ENCODE data around the gene SLC39A12.

SLC39A12 gene

DNA sequence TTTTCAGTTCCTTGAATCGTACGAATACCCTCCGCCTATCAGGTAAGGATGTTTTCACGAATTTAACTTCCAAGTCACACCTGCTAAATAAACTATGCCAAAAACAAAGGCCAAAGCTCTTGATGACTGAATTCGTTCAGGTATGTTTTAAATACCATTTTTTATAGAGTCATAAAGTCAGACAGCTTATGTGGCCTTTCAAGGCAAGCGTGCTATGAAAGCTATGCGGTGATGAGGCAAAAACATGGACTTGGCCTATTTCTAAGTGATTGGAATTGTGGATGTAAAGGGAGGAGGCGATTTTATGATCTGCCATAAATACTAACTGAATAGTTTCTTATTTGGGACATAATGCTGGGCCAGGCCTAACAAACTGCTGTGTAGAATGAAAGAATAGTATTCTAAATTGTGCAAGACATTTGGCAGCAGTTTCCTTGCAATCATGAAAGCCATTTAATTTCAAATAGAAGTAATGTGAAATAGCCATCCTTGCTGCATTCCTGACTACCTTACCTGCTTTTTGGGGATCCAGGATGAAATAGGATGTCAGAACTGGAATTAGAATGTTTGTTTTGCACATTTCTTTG lies 14.0 kb downstream of the SLC39A12 start:
- DNase-seq, result no peak

DNA sequence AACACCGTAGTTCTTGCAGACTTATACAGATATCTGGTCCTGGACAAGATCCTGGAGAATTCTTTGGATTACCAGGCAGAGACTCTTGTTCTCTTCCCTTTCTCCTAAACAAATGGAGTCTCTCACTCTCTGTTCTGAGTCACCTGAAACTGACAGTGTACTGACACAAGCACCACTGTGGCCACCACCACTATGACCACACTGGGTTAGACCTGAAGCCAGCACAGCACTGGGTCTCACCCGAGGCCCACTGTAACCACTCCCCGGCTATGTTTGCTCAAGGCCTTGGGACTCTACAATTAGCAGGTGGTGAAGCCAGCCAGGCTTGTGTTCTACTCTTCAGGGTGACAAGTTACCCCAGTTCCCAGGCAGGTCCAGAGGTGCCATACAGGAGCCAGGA lies 22.8 kb downstream of the SLC39A12 start:
- DNase-seq, result no peak

DNA sequence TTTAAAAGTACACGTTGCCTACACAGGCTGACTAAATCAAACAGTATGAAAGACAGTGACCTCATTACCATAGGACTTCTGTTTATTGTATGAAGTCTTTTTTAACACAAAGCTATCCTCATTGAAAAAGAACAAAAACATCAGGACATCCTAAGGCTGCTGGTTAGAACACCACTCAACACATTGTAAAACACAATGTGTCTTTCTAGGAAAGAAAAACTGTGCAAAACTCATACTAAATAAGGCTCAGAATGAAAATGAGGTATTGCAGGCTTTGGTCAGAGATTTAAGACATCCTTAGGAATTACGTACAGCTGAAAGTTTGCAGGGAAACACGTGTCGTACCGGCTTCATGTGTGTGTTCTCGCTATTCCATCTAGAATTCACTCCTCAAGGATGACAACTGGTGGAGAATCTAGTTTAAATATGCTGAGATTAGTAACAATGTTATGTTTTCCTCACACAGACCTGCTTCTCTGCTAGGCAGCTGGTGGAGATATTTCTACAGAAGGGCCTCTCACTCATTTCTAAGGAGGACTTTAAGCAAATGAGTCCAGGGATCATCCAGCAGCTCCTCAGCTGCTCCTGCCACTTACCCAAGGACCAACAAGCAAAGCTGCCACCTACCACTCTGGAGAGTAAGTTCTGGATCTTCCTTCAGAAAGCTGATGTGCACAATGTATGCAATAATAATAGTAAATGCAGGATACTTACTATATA lies 29.3 kb downstream of the SLC39A12 start:
- DNase-seq, result no peak

DNA sequence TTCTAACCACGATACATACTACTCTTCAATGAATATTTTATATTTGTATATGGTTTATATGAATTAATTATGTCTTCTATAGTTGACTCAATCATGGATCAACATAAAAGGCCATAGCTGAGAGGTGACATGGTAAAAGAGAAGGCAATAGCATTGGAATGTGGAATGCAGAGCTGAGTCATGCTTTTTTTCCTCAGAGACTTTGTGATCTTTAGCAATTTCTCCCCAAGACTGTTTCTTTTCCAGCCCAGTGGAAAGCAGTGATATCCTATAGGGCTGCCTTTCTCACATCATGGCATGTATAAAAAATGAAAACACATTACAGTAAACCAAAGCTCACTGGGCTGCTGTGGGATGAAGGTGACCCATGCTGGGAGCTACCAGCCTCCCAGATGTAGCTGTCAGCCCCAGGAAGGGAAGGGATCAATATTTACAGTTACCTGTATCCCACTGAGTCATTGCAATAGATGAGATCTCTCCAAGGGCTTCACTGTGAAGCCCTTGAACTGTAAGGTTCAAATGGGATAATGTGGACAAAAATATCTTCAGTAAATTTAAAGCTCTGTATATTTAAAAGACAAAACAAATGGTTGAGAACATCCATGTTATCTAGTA lies 30.2 kb downstream of the SLC39A12 start:
- DNase-seq, result no peak

DNA sequence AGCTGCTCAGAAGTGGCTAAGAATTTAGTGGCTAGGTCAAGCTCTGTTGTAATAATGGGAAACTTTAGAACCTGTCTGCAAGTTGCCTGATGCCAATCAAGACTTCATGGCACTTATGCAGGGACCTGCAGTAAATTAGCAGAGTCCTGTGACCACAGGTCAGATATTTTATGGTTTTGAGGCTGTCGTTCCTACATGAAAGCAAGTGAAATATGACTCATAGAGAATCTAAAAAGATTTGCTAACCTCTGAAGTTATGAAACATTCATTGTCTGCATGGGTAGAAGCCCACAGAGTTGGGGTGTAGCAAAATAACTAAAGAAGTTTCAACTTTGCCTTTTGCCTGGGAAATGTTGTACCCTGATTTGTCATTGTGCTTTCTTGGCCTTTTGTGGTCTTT lies 32.3 kb downstream of the SLC39A12 start:
- no peak for DNase-seq

DNA sequence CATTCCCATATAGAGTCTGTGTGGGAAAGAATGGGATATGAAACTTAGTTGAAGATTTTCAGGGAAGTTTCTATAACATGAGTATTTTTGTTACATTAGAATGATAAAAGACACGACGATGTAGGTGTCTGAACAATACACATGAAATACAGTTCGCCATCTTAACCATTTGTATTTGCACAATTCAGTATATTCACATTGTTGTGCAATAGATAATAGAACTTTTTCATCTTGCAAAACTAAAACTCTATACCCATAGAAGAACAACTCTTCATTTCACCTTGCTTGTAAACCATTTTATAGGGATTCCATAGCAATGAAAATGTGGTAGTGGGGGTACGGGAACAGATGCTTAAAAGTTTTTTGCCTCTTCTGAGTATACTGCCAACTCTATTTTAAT lies 32.8 kb downstream of the SLC39A12 start:
- DNase-seq, result no peak

DNA sequence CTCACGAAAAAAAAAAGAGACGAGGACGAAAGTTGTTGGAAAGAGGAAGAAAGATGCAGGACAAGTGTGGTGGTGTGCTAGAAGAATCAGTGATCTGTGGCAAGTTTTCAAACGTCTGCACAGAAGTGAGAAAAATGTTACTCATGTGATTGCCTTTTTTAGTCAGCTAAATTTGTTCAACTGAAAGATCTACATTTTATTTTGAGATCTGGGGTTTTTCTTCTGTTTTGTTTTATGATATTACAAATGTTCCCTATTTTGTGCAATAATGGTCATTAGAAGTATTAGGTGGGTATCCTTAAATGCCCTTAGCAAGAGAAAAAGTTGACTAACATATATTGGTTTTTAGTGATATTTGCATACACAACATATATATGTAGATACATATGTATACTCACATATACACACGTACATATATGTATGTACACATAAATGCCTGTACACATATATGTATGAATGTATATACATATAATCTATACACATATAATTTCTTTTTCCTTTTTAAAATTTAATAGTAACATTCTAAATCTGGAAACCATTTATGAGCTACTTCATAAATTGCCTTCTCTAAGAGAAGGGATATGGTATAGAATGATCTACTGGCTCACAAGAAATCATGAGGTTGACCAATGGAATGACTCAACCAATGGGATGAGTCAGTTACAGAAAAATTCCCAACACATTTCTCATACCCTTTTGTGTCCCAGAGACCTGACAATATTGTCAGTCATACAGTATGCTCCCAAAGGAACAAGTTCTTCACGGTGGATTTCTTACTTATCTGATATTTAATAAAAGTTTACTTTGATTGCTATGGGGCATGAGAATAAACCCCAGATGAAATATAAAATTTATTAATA lies 38.4 kb downstream of the SLC39A12 start:
- DNase-seq, result no peak

DNA sequence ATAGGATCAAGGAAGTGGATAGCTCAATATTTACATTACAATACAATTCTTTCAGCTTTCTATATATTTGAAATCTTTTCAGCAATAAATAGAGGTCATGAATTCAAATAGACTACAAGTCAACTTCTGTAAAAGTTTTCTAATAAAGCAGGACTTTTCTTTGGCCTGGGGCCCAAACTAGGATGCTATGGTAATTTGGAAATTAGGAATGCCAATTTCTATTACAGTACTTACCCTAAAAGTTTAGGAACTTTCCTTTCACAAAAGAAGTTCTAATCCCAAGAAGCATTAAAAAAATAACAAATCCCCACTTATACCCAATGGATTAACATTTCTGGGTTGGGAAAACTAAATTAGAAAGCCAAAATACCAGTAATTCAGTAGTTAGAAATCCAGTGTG lies 40.5 kb downstream of the SLC39A12 start:
- no peak for DNase-seq

DNA sequence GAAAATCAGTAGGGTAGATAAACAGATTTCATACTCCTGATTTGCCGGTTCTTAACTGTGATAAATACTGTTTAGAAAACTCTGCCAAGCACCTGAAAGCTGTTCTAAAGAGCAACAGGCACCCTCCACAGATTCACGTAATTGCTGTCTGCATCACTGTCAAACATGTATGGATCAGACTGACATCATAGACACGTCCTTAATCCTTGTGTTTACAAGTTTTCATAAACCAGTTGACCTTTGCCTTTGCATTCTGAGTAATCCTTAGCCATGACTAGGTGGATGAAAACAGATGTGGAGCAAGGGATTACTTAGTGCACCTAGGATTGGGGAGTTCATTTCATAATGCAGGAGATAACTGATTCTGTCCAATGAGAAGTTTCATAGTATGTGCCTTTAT lies 41.6 kb downstream of the SLC39A12 start:
- DNase-seq, result no peak

DNA sequence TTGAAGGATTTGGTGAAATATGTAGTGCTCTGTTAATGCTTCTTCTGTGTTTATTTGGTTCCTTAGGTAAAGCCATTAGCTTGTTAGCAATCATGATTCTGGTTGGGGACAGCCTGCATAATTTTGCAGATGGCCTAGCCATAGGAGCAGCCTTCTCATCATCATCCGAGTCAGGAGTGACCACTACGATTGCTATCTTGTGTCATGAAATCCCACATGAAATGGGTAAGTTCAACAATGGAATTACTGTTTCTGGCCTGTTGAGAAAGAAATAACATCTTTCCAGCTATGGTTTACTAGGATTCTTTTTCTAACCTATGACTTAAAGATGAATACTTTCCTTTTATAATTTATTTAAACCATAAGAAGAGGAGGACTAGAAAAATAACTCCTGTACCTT lies 48.9 kb downstream of the SLC39A12 start:
- no peak for DNase-seq

DNA sequence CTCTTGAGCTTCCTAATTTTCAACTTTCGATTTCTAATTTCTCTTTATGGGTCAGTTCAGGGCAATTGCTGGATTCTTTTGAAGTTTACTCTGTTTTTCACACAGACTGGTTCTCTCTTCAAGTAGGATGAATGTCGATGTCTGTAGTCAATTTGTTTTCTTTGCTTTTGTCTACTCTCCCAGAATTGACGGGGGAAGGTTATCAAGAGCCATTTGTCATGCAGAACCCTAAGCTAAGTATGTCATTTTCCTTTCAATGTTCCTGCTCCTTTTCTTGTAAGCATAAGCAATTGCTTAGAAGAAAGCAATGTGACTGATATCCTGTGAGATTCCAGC lies 53.7 kb downstream of the SLC39A12 start:
- DNase-seq, result no peak

DNA sequence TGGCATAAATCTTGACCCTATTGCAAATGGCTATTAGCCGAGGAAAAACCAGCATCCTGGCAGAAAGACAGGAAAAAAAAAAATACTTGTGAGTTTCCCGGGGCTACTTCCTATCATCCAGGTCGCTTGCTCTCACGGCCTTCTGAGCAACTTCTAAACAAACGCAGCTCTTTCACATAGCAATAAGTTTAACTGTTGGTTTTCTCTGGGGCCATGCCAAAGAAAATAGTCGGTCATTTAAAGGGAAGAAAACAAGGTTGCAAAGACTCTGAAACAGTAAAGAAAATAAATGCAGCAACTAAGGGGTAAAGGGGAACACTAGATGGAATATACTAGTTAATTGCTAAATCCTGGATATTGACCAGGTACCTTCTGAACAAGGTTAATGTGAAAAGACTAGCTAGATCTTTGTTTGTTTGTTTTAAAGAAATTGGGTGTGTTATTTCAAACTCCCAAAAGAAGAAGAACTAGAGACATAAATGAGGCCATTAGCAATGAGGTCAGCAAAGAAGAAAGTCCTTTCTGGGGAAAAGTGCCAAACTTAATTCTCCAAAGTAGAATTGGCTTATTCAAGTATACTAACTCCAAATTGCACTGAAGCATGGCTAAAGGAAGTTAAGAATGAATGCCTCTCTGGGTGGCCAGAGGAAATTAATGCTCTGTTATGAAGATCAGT lies 54.2 kb downstream of the SLC39A12 start:
- DNase-seq, result no peak

DNA sequence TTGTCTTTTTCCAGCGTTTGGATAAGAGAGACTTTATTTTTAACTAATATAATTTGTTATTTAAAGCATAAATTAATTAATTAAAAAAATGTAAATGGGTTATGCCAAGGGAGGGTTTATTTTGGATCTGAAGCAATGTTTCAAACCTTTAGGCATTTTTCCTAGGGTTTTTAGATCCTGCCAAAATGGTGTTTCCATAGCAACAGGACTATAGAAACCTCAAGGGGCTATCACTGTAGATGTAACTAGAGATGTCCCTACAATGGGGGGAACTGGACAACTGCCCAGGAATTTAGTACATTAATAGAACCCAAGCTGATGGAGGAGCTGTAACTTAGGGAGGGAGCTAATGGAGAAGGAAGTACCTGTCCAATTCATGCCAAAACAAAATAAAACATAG lies 57.3 kb downstream of the SLC39A12 start:
- no peak for DNase-seq

DNA sequence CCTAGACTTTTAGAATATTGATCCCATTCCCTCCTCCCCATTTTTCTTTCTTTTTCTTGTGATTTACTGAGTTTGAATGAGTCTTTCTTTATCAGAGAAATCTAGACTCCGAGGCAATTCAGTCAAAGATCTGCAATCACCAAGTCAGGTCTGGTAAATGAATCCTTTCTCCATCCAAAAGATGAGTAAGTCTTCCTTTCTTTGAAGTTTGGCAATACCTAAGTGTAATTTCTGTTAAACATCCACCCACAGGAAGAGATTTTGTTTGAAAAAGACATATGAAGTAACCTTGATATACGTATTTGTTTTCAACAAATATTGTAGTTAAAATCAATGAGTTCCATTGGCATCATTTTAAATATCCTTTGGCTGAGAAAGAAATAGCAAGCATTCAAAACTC lies 58.3 kb downstream of the SLC39A12 start:
- no peak for DNase-seq

DNA sequence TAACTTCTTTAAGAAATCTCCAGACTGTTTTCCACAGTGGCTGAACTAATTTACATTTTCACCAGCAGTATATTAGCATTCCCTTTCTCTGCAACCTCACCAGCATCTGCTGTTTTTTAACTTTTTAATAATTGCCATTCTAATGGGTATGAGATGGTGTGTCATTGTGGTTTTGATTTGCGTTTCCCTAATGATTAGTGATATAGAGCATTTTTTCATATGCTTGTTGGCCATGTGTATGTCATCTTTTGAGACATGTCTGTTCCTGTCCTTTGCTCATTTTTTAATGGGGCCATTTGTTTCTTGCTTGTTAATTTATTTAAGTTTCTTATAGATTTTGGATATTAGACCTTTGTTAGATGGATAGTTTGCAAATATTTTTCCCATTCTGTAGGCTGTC lies 68.8 kb downstream of the SLC39A12 start:
- DNase-seq, result no peak

DNA sequence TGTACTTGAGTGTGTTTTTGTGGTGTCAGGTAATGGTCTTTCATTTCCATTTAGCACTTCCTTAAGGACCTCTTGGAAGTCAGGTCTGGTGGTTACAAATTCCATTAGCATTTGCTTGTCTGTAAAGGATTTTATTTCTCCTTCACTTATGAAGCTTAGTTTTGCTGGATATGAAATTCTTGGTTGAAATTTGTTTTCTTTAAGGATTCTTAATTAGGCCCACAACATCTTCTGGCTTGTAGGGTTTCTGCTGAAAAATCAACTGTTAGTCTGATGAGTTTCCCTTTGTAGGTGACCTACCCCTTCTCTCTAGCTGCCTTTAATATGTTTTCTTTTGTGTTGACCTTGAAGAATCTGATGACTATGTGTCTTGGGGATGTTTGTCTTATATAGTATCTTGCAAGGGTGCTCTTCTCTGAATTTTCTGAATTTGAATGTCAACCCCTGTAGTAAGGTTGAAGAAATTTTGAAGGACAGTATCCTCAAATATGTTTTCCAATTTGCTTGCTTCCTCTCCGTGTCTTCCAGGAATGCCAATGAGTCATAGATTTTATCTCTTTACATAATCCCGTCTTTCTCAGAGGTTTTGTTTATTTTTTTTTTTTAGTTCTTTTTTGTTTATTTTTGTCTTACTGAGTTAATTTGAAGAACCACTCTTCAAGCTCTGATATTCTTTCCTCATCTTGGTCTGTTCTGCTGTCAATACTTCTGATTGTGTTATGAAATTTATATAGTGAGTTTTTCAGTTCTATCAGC lies 70.2 kb downstream of the SLC39A12 start:
- DNase-seq, result no peak

DNA sequence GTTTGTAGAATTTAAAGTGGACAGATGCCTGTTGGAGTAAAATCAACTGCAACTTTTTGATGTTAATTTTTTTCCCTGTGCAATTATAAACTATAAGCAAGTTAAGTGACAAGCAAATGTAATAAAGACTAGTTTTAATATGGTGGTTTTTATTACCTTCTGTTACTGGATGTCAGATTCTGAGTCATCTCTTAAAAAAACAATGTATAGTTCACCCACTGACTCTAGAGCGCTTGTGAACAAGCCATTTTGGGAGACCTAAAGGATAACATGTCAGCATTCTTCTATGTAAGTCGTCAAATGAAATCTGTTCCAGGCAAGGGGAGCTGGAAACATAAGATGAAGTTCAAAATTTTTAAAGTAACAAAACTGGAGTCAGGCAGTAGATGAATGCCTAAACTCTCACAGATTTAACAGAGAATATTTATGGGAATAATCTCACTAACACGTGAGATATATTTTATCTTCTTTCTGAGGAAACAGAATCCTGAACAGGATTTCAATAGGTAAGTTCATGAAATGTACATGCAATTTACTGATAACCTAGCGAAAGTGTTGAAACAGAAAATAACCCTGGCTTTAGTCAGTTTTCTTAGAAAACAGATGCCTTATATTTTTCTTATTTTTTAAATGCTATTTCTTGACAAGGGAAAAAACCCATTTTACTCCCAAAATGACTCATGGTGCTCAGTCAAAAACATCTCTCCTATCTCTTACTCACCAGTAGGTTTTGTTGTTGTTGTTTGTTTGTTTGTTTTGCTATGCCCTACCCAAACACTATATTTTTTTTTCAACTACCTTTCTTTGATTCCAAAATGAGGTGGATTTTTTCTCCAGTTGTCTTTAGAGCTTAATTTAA lies 91.7 kb downstream of the SLC39A12 start:
- DNase-seq, result no peak

DNA sequence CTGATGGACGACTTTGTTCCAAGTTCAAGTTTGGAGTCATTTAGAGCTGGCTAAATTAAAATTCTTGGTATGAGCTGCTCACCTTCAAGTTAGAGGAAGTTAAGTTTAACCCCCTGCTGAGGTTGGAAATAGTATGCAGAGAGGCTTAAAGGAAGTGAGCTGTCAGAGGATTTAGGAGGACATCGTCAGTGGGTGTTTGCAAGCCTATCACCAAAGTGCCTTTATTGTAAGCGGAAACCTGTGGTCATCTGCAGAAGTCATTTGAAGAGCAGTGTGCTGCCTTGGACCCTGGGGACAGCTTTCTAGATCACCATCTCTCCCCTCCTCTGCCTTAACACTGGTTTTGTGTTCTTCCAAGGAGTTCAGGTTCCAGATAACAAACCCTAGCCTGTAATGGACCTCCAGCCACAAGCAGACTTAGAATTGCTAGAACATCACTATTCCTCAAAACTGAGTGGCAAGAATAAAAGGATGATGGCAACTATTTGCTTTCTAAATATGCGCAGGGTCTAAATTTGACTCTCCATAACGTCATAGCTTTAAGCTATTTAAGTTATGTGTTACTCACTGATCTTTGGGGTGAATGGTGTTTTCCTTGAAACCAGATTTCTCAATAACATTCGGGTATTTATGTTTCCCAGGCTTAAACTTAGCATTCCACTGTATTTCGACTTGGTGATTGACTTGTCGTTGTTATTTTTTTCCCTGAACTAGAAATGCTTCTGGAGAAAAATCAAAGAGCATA lies 93.4 kb downstream of the SLC39A12 start:
- DNase-seq, result no peak

DNA sequence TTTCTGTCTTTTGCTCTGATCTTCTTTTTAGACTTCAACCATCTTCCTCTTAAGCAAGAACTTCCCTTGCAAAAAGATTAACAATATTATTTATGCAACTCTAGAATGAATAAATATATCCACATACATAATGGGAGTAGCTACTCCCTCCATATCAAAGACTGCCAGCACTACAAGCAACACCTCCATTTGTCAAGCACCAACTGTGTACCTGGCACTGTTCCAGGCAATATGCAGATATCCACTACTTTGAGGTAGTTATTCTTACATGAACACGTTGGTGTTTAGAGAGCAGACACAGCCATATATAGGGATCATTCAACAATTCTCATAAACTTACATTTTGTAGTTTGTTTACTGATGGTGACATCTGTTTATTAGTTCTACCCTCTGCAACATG lies 104.9 kb downstream of the SLC39A12 start:
- DNase-seq, result no peak

DNA sequence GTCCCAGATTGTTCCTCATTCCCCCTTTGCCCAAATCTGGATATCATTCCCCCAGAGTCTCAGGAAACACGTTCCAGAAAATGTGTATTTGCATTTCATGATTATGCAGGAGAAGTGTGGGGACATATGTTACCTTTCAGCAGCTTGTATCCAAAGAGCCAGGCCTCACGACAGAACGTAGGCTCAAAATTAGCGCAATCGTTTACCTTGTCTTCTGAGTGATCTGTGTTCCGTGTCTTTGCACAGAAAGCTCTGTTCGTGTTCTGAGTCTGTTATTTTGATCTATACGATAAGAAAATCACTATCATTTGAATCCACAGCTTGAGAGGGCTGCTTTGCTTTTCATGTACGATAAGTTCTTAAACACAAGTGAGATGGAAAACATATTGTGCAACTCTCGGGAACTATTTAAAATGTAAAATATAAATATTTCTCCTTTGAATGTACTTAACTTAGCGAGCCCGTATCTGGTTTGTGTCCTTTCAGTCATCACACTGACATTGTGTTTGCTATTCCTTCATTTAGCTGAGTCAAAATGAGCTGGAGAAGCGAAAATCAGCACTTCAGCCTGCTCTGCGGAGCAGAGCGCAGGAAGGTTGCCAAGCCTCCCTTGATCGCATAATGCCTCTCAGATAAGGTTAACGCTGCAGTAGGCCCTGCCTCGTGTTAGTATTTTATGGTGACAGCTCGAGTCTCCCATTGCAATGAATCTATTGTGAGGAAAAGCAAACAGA lies 108.3 kb downstream of the SLC39A12 start:
- no peak for DNase-seq
